Measurements from ENCODE around the gene UBE2E2.
"Not testable (repeated sequence)": the region's sequence is repeated elsewhere in the genome, so short reads cannot be mapped to it uniquely, and the experiment has no call there.

The UBE2E2 gene

GRCh38 chr3:23174426-23175039 lies 28.6 kb upstream of the UBE2E2 start:
- Mint-ChIP-seq H3K4me3 (no peak overlapping the region), H3K27ac (no peak overlapping the region), H3K36me3 (peaks cover 11 to 14% of the 10 kb centered on the region in 2 donors), H3K9me3 (peaks cover 10 to 14% of the 10 kb centered on the region in 2 donors), H3K4me1 (peaks cover 3 to 7% of the 10 kb centered on the region in 2 donors), H3K27me3 (peaks cover 10 to 11% of the 10 kb centered on the region in 2 donors)
- ATAC-seq (replicated peaks), result no peak
- DNase-seq, result no peak

DNA sequence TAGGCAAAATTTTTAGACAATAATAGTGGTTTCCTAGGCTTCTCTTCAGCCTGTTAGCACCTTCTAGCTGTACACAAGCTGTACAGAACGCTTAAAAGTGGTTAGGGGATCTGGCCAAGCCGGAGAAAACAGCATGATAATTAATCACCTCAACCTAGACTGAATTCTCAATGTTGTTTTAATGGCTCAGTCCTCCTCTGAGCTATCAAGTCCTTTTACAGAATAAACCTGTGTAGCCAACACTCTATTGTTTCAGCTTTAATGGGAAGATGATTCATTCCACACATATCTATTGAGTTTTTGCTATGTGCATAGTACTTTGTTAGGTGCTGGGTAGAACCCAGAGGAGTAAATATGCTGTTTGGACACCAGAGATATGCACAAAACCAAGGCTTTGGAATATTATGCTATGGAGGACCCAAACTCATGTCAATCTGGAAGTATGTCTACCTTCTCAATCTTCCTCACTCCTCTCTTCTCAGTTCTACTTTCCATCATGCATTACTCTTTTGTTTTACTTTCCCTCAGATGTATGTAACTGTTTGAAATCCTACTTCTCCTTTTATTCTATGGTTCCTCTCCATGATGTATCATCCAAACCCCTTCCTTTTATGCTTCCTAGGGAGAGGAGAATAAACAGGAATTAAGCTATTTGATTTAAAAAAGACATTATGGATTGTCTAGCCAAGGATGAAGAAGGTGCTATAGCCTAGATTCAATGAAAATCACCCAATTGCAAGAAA lies 27.6 kb upstream of the UBE2E2 start:
- no peak for DNase-seq
- peaks cover 2 to 7% of the 10 kb centered on the region in 2 donors for H3K4me1 Mint-ChIP-seq
- H3K36me3 Mint-ChIP-seq, result peaks cover 4% of the 10 kb centered on the region in 2 donors
- ATAC-seq (replicated peaks), result peak in 1 of 2 donors; percentile 29
- H3K27me3 Mint-ChIP-seq, result peaks cover 3 to 10% of the 10 kb centered on the region in 2 donors
- no peak overlapping the region for H3K4me3 Mint-ChIP-seq
- no peak overlapping the region for H3K27ac Mint-ChIP-seq
- peaks cover 3 to 5% of the 10 kb centered on the region in 2 donors for H3K9me3 Mint-ChIP-seq

- not testable (repeated sequence) for H3K27me3 Mint-ChIP-seq; H3K27ac Mint-ChIP-seq; H3K4me1 Mint-ChIP-seq; ATAC-seq (replicated peaks); H3K36me3 Mint-ChIP-seq; H3K9me3 Mint-ChIP-seq; H3K4me3 Mint-ChIP-seq; DNase-seq
Measured at GRCh38 chr3:23176839-23177238, 26.3 kb upstream of the UBE2E2 start.

DNA sequence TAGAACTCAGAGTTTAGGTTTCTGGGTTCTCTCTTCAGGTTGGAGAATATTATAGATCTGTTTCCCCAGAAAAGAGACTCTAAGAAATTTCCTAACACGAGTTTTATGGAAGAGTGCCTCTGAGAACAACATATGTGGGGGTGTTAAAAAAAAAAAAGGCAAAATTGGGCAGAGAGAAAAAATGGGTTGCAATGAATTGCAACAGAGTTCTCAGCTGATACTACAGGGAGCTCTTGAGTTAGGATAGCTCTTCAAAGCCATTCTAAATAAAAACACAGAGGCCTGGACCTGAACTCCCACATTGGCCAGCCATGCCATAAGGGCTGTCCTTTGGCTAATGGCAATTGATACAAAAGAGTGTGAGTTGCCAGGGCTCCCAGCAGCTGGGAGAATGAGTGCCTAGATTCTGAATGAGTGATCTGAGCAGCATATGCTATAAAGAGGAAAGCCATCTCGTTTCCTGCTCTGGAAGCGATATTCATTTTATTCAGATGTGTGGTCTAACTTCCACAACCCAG lies 20.1 kb upstream of the UBE2E2 start:
- H3K4me3 Mint-ChIP-seq, result no peak overlapping the region
- H3K9me3 Mint-ChIP-seq, result no peaks in the 10 kb centered on the region
- H3K27me3 Mint-ChIP-seq, result no peaks in the 10 kb centered on the region
- H3K36me3 Mint-ChIP-seq, result no peaks in the 10 kb centered on the region
- H3K4me1 Mint-ChIP-seq, result peaks cover 2 to 8% of the 10 kb centered on the region in 2 donors
- ATAC-seq (replicated peaks), result no peak
- H3K27ac Mint-ChIP-seq, result no peak overlapping the region
- DNase-seq, result no peak

DNA sequence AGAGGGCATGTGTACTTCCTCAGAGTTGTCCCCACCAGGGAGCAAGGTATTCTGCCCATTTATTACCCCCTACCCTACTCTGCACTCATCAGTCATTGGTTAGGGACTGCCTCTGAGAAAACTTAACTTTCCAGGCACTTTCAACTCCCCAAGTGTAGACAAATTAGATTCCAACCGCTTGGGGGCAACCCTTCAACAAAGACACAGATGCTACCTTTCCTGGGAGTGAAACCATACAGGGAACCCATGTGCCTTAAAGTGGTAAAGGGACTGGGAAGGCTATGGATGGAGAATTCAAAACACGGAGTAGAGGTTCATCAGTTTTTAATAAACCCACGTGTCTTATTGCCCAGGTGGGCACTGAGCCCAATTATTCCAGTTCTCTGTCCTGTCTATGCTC lies 19.4 kb upstream of the UBE2E2 start:
- Mint-ChIP-seq H3K9me3 (no peaks in the 10 kb centered on the region), H3K4me1 (peaks cover 2 to 8% of the 10 kb centered on the region in 2 donors), H3K4me3 (no peak overlapping the region), H3K36me3 (no peaks in the 10 kb centered on the region), H3K27ac (no peak overlapping the region), H3K27me3 (no peaks in the 10 kb centered on the region)
- no peak for ATAC-seq (replicated peaks)
- no peak for DNase-seq

DNA sequence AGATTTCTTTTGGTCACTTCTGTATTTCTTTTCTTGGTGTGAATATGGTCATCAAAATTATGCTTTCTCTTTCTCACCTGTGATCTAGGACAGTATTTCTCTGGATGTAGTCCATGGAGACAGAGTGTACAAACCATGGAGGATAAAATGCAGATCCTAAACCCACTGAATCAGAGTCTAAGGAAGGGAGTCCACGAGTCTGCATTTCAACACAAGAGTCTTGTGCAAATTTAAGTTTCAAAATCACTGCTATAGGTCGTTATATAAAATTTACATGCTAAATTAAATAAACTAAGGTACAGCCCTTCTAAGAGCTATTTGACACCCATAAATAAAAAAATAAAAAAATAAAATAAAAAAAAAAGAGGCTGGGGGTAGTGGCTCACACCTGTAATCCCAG lies 17.3 kb upstream of the UBE2E2 start:
- Mint-ChIP-seq H3K9me3 (no peaks in the 10 kb centered on the region), H3K27ac (no peak overlapping the region), H3K4me3 (no peak overlapping the region), H3K36me3 (no peaks in the 10 kb centered on the region), H3K4me1 (peaks cover 5 to 8% of the 10 kb centered on the region in 2 donors), H3K27me3 (no peaks in the 10 kb centered on the region)
- DNase-seq (no peak), ATAC-seq (replicated peaks) (no peak)

- ATAC-seq (replicated peaks) (no peak), DNase-seq (no peak)
- Mint-ChIP-seq H3K27me3 (peaks cover 0 to 5% of the 10 kb centered on the region in 2 donors), H3K9me3 (no peaks in the 10 kb centered on the region), H3K36me3 (no peaks in the 10 kb centered on the region), H3K4me1 (peaks cover 0 to 3% of the 10 kb centered on the region in 2 donors), H3K27ac (no peak overlapping the region), H3K4me3 (no peak overlapping the region)
Measured at GRCh38 chr3:23189187-23189586, 13.9 kb upstream of the UBE2E2 start.

GRCh38 chr3:23192816-23193215 lies 10.3 kb upstream of the UBE2E2 start:
- no peak for ATAC-seq (replicated peaks)
- peaks cover 0 to 3% of the 10 kb centered on the region in 2 donors for H3K4me1 Mint-ChIP-seq
- no peak overlapping the region for H3K4me3 Mint-ChIP-seq
- H3K27ac Mint-ChIP-seq, result no peak overlapping the region
- H3K9me3 Mint-ChIP-seq, result no peaks in the 10 kb centered on the region
- DNase-seq, result no peak
- H3K36me3 Mint-ChIP-seq, result no peaks in the 10 kb centered on the region
- peaks cover 0 to 5% of the 10 kb centered on the region in 2 donors for H3K27me3 Mint-ChIP-seq

- peaks cover 0 to 5% of the 10 kb centered on the region in 2 donors for H3K27me3 Mint-ChIP-seq
- peaks cover 0 to 3% of the 10 kb centered on the region in 2 donors for H3K4me1 Mint-ChIP-seq
- no peak overlapping the region for H3K27ac Mint-ChIP-seq
- H3K9me3 Mint-ChIP-seq, result no peaks in the 10 kb centered on the region
- ATAC-seq (replicated peaks) (no peak), DNase-seq (no peak)
- no peak overlapping the region for H3K4me3 Mint-ChIP-seq
- H3K36me3 Mint-ChIP-seq, result no peaks in the 10 kb centered on the region
Measured at GRCh38 chr3:23193831-23194230, 9.3 kb upstream of the UBE2E2 start.

- no peak for ATAC-seq (replicated peaks)
- Mint-ChIP-seq H3K9me3 (no peaks in the 10 kb centered on the region), H3K36me3 (peaks cover 0 to 5% of the 10 kb centered on the region in 2 donors), H3K4me1 (peaks cover 15 to 23% of the 10 kb centered on the region in 2 donors), H3K27ac (no peak overlapping the region), H3K27me3 (peaks cover 0 to 3% of the 10 kb centered on the region in 2 donors), H3K4me3 (no peak overlapping the region)
- DNase-seq, result no peak
Measured at GRCh38 chr3:23198801-23199200, 4.3 kb upstream of the UBE2E2 start.

DNA sequence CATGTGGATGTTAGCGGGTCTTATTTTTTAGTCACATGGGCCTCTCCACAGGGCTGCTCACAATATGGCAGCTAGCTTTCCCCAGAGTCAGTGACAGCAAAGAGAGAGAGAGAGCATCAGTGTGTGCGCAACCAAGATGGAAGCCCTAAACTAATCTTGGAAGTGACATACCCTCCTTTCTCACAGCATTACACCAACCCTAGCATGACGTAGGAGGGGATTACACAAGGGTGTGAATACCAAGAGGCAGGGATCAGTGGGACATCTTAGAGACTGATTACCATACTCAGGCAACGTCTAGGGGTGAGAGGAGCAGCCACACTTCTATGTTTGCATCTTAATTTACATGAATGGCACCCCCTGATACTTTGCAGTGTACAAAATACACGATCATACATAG lies 3.5 kb upstream of the UBE2E2 start:
- Mint-ChIP-seq H3K4me3 (no peak overlapping the region), H3K36me3 (peaks cover 0 to 5% of the 10 kb centered on the region in 2 donors), H3K9me3 (no peaks in the 10 kb centered on the region), H3K27me3 (no peaks in the 10 kb centered on the region), H3K27ac (no peak overlapping the region), H3K4me1 (peaks cover 17 to 27% of the 10 kb centered on the region in 2 donors)
- DNase-seq (no peak), ATAC-seq (replicated peaks) (no peak)

GRCh38 chr3:23201154-23201838 lies 1.8 kb upstream of the UBE2E2 start:
- no peak for DNase-seq
- Mint-ChIP-seq H3K27ac (peak overlapping the region; percentile 78), H3K4me1 (peaks cover 18 to 32% of the 10 kb centered on the region in 2 donors), H3K27me3 (no peaks in the 10 kb centered on the region), H3K36me3 (peaks cover 0 to 5% of the 10 kb centered on the region in 2 donors), H3K4me3 (peak overlapping the region in 1 of 2 donors; percentile 1), H3K9me3 (no peaks in the 10 kb centered on the region)
- ATAC-seq (replicated peaks), result no peak

- DNase-seq (peak; percentile 63), ATAC-seq (replicated peaks) (peak; percentile 57 to 61)
- H3K27me3 Mint-ChIP-seq, result no peaks in the 10 kb centered on the region
- no peaks in the 10 kb centered on the region for H3K9me3 Mint-ChIP-seq
- H3K27ac Mint-ChIP-seq, result peak overlapping the region; percentile 94
- peaks cover 0 to 5% of the 10 kb centered on the region in 2 donors for H3K36me3 Mint-ChIP-seq
- peaks cover 25 to 43% of the 10 kb centered on the region in 2 donors for H3K4me1 Mint-ChIP-seq
- peak overlapping the region; percentile 90 to 97 for H3K4me3 Mint-ChIP-seq
Measured at GRCh38 chr3:23202203-23202920, 765 bp upstream of the UBE2E2 start.

All from stimulated activated naive B cell treated with anti-CD40 and anti-IgM and Interleukin-4, amounts not matched to agents 10 μg/mL and 1 μg/mL and 100 μg/mL, for 72 hours (primary cell).